Epithelial cell of esophagus (primary cell): Measurements from ENCODE around the gene CGREF1.

Source experiments
- DNase-seq: peaks from one replicate; pipeline ENCODE4 v3.0.0; 2010; ENCODE audit warnings: low read depth
- H3K4me3 ChIP-seq: 2 replicates; pipeline ENCODE4 v1.5.1; 2011; ENCODE audit warnings: mild to moderate bottlenecking, low read length, control low read depth
- CTCF ChIP-seq: IDR thresholded peaks from 2 replicates; pipeline ENCODE4 v1.5.1; 2011; ENCODE audit warnings: low read depth, mild to moderate bottlenecking, low read length, control low read depth, inconsistent platforms; ENCODE audit not compliant: insufficient read depth; ENCODE audit errors: missing control alignments

The CGREF1 gene

GRCh38 chr2:27070653-27071276 is 48.2 kb downstream of the CGREF1 start:
- peak overlapping the region; percentile 99 for H3K4me3 ChIP-seq
- no peak for TF ChIP-seq CTCF
- no peak for DNase-seq

- no peak for DNase-seq
- no peak for TF ChIP-seq CTCF
- H3K4me3 ChIP-seq: peak overlapping the region; percentile 99
Measured at GRCh38 chr2:27069961-27070618, 48.8 kb downstream of the CGREF1 start.

GRCh38 chr2:27069436-27069835 is 49.5 kb downstream of the CGREF1 start:
- no peak for TF ChIP-seq CTCF
- DNase-seq: no peak
- no peak overlapping the region for H3K4me3 ChIP-seq

- no peak for DNase-seq
- no peak for TF ChIP-seq CTCF
- no peak overlapping the region for H3K4me3 ChIP-seq
Measured at GRCh38 chr2:27067385-27067784, 51.5 kb downstream of the CGREF1 start.

- TF ChIP-seq CTCF: no peak
- DNase-seq: no peak
- H3K4me3 ChIP-seq: no peak overlapping the region
Measured at GRCh38 chr2:27065128-27065527, 53.8 kb downstream of the CGREF1 start.

- no peak for DNase-seq
- no peak overlapping the region for H3K4me3 ChIP-seq
- TF ChIP-seq CTCF: no peak
Measured at GRCh38 chr2:27060323-27060722, 58.6 kb downstream of the CGREF1 start.
